ENCODE results near the gene RAP1GAP2.
A peak's percentile ranks its signal among the peaks of the same experiment; 100 is the strongest.

RAP1GAP2 gene

GRCh38 chr17:2950846-2951245, 154.6 kb downstream of the RAP1GAP2 start:
- TF ChIP-seq, protein P1, sequence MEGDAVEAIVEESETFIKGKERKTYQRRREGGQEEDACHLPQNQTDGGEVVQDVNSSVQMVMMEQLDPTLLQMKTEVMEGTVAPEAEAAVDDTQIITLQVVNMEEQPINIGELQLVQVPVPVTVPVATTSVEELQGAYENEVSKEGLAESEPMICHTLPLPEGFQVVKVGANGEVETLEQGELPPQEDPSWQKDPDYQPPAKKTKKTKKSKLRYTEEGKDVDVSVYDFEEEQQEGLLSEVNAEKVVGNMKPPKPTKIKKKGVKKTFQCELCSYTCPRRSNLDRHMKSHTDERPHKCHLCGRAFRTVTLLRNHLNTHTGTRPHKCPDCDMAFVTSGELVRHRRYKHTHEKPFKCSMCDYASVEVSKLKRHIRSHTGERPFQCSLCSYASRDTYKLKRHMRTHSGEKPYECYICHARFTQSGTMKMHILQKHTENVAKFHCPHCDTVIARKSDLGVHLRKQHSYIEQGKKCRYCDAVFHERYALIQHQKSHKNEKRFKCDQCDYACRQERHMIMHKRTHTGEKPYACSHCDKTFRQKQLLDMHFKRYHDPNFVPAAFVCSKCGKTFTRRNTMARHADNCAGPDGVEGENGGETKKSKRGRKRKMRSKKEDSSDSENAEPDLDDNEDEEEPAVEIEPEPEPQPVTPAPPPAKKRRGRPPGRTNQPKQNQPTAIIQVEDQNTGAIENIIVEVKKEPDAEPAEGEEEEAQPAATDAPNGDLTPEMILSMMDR (conservative IDR thresholded peaks at IDR 0.05) = no peak
- no peak for TF ChIP-seq ZFX (IDR thresholded peaks at IDR 0.05)
- peak overlapping the region; percentile 79 for H3K27ac ChIP-seq

- H3K27ac ChIP-seq = peak overlapping the region; percentile 79
Observed at GRCh38 chr17:2952174-2952845, 156.1 kb downstream of the RAP1GAP2 start.

GRCh38 chr17:2954898-2955445, 158.7 kb downstream of the RAP1GAP2 start:
- H3K27ac ChIP-seq = no peak overlapping the region
- TF ChIP-seq ZFX (IDR thresholded peaks at IDR 0.05) = no peak
- TF ChIP-seq, protein P1 (conservative IDR thresholded peaks at IDR 0.05) = no peak

More at GRCh38 chr17:2952174-2952845, 156.1 kb downstream of the RAP1GAP2 start:
- no peak for TF ChIP-seq ZFX (IDR thresholded peaks at IDR 0.05)

DNA sequence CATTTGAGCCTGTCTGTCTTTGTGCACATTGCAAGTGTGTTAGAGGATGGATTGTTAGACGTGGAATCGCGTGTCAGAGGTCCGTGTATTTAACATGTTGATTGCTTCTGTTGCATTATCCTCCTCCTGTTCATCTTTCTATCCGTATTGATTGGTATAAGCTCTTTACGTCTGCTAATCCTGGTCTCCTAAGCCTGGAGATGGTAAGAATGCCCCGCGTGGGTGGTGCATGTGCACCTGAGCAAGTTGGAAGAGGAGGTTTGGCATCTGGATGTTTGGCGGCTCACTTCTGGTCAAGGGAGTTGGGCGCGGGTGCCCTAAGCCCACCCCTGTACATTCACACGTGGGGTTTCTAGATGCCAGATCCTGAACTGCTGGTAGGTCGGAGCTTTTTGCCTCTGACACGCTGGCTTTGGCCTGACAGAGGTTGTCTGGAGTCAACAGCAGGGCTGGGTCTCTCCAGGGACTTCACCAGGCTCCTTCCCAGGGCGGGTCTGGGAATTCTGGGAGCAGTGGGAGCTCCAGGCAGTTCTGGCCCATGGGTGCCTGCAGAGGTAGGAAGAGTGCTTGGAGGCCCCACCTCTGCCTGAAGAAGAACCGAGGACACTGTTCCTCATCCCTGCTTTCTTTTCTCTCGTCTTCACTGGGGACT, 159.8 kb downstream of the RAP1GAP2 start:
- H3K27ac ChIP-seq = 0 out of 2 replicates have a peak overlapping the region, but pooled peaks have one; percentile 6
- TF ChIP-seq, protein P1 (conservative IDR thresholded peaks at IDR 0.05) = no peak
- TF ChIP-seq ZFX (IDR thresholded peaks at IDR 0.05) = no peak

DNA sequence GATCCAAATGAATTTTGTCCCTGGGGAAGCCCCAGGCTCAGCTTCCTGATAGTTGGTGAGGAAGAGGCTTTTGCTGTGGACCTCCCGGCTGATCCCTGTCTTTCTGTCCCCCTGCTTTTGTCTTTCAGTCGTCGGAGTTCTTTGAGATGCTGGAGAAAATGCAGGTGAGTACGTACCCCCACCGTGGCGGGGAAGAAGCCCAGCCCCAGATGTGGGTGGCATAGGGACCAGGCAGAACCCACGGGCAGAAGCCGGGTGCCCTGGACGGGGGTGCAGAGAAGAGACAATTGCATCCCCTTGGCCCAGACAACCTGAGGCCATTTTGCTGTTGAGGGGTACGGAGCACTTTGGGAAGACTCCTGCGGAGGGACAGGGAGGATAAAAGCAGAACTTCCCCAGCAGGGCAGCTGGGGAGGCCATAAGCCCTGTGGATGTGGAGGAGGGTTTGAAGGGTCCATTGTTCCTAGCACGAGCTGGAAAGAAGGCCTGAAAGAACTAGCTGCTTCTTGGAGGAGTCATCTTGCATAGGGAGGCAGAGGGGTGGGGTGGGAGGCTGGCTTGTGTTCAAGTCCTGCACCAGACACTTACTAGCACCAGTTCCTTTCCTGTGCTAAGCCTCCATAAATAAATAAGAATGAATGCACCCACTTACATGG, 161.5 kb downstream of the RAP1GAP2 start:
- H3K27ac ChIP-seq = peak overlapping the region; percentile 5; the same call in 1 of the 2 replicates
- TF ChIP-seq, protein P1 (conservative IDR thresholded peaks at IDR 0.05) = no peak
- TF ChIP-seq ZFX (IDR thresholded peaks at IDR 0.05) = no peak

- TF ChIP-seq, protein P1 (conservative IDR thresholded peaks at IDR 0.05) = no peak
- TF ChIP-seq ZFX (IDR thresholded peaks at IDR 0.05) = no peak
- peak overlapping the region; percentile 87 for H3K27ac ChIP-seq
Observed at GRCh38 chr17:2958706-2959222, 162.5 kb downstream of the RAP1GAP2 start.

DNA sequence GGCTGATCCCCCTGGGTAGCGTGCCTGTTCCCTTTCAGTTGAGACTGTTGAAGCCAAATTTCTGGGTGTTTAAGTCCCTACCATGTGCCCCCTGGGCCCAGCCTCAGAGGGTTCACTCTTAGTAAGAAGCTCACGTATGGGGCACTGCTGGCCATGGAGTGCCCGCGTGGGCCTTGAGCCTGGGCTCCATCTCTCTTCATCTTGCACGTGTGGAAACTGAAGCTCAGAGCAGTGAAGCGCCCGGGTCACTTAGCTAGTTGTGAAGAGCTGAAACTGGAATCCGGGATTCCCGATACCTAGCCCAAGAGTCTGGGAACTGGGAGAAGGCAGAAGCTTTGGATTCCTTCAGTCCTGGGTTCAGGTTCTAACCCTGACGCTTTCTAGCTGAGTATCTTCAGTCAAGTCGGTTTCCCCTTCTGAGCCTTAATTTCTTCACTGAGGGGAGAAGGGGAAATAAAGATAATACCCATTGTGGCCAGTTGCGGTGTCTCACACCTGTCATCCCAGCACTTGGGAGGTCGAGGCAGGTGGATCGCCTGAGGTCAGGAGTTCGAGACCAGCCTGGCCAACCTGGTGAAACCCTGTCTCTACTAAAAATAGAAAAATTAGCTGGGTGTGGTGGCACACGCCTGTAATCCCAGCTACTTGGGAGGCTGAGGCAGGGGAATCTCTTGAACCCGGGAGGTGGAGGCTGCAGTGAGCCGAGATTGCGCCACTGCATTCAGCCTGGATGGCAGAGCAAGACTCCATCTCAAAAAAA, 163.3 kb downstream of the RAP1GAP2 start:
- H3K27ac ChIP-seq = peak overlapping the region; percentile 87
- TF ChIP-seq ZFX (IDR thresholded peaks at IDR 0.05) = no peak
- TF ChIP-seq, protein P1 (conservative IDR thresholded peaks at IDR 0.05) = no peak

Data from C4-2B (cell line).